Astrocyte (in vitro differentiated cells and primary cell): ENCODE results near the gene DNAH1.

ENCODE experiments used
- EZH2 ChIP-seq: IDR thresholded peaks from 2 replicates; pipeline ENCODE4 v1.6.1; 2012; ENCODE audit warnings: mild to moderate bottlenecking, low read length, inconsistent platforms; ENCODE audit not compliant: insufficient read depth
- TF ChIP-seq, protein P1 (sequence below): IDR thresholded peaks from 2 replicates; pipeline ENCODE4 v1.5.1; 2011; ENCODE audit warnings: low read depth, mild to moderate bottlenecking, inconsistent platforms, low read length, moderate library complexity; ENCODE audit not compliant: insufficient read depth

DNA sequence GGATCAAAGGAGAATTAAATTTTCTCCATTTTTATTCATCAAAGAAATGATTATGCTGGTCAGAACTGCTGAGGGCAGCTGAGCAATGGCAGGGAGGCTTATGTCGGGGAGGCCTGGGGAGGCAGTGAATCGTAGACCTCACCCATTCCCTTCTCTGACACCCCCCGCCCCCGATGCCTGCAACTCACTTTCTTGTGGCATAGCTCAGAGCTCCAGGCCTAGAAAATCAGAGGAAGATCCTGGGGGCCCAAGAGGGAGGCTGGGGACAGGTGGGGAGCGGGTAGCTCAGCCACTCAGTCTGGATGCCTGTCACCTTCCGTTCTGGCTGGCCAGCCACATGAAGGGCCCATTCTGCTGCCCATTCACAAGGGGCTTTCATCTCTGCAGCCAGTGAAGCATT is 1.1 kb upstream of the DNAH1 start:
- TF ChIP-seq, protein P1, sequence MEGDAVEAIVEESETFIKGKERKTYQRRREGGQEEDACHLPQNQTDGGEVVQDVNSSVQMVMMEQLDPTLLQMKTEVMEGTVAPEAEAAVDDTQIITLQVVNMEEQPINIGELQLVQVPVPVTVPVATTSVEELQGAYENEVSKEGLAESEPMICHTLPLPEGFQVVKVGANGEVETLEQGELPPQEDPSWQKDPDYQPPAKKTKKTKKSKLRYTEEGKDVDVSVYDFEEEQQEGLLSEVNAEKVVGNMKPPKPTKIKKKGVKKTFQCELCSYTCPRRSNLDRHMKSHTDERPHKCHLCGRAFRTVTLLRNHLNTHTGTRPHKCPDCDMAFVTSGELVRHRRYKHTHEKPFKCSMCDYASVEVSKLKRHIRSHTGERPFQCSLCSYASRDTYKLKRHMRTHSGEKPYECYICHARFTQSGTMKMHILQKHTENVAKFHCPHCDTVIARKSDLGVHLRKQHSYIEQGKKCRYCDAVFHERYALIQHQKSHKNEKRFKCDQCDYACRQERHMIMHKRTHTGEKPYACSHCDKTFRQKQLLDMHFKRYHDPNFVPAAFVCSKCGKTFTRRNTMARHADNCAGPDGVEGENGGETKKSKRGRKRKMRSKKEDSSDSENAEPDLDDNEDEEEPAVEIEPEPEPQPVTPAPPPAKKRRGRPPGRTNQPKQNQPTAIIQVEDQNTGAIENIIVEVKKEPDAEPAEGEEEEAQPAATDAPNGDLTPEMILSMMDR = no peak
- TF ChIP-seq EZH2 = no peak
